HepG2 (cell line): ENCODE measurements around the gene GRID1. TPM values are rescaled to one million over a fixed set of nuclear protein-coding genes. Genes with fewer than 3 reads are reported as not detected.
"Not testable (repeated sequence)": the region's sequence is repeated elsewhere in the genome, so short reads cannot be mapped to it uniquely, and the experiment has no call there.

Experiments
- ATAC-seq: fragments of 200-7000 bp; cut with Tn5 transposase; 3 replicates; pipeline ENCODE4 v1.9.1; 2020; ENCODE audit warnings: mild to moderate bottlenecking, moderate library complexity
- BruUV-seq: library from RNA; stranded (reverse); fragments of 400-500 nt; replicated peaks from 2 replicates; lab custom pipeline; 2021; lab: Mats Ljungman, UMichigan
- CTCF ChIA-PET: fragments of 300-600 bp; formaldehyde crosslinking; extraction: SDS; loops from one replicate; lab custom pipeline; 2021; ENCODE audit warnings: low total read pairs, inconsistent platforms, low intra/inter-chr PET ratio; lab: Yijun Ruan, JAX
- POLR2A ChIA-PET: fragments of 350-600 bp; sonication (Branson Sonifier 250); formaldehyde crosslinking; loops from one replicate; lab custom pipeline; 2020; ENCODE audit warnings: antibody characterized with exemption, inconsistent platforms; lab: Yijun Ruan, JAX
- DNase-seq: peaks from one replicate; pipeline ENCODE4 v3.0.0-alpha.2; 2015; ENCODE audit warnings: low spot score
- FAIRE-seq: peaks from 3 replicates; lab custom pipeline; 2011; peaks lifted over from hg19 to GRCh38; lab: Jason Lieb, UNC
- H2AFZ ChIP-seq: one replicate; pipeline ENCODE4 v1.6.1; 2011; ENCODE audit warnings: low read length, inconsistent platforms
- H3K27ac ChIP-seq: fragments of 300-600 bp; 3 replicates; pipeline ENCODE4 v1.8.0; 2011; ENCODE audit warnings: mixed run types, mild to moderate bottlenecking, mixed read lengths, low read length, inconsistent platforms; ENCODE audit not compliant: insufficient read depth; ENCODE audit errors: extremely low read length
- H3K27me3 ChIP-seq, 2 experiments: fragments of 200-600 bp in 1 of 2; 2 replicates in 1 of 2; 3 replicates in 1 of 2; pipeline versions ENCODE4 v1.6.0 to v1.8.0; 2011; ENCODE audit warnings: low read length in 2 of 2, mild to moderate bottlenecking in 2 of 2, moderate library complexity in 2 of 2, inconsistent platforms in 1 of 2; ENCODE audit not compliant: insufficient read depth in 2 of 2, control insufficient read depth in 1 of 2
- H3K36me3 ChIP-seq, 2 experiments: fragments of 200-600 bp in 1 of 2; replicated peaks in 1 of 2; 2 replicates in 1 of 2; 3 replicates in 1 of 2; pipeline versions ENCODE4 v1.5.1 to v1.8.0; 2011; ENCODE audit warnings: low read length in 2 of 2, inconsistent platforms in 1 of 2; ENCODE audit not compliant: insufficient read depth in 2 of 2, control insufficient read depth in 1 of 2
- H3K4me1 ChIP-seq: 2 replicates; pipeline ENCODE4 v1.5.1; 2012; ENCODE audit warnings: low read length, inconsistent platforms; ENCODE audit not compliant: insufficient read depth
- H3K4me2 ChIP-seq: 2 replicates; pipeline ENCODE4 v1.6.0; 2011; ENCODE audit warnings: low read depth, low read length, inconsistent platforms
- H3K4me3 ChIP-seq, 3 experiments: fragments of 200-600 bp in 1 of 3; sonication (generic), shearing (Covaris generic) in 1 of 3; replicated peaks in 1 of 3; 2 replicates each; pipeline ENCODE4 v1.5.1; 2011 to 2016; ENCODE audit warnings: low read length in 3 of 3, inconsistent platforms in 2 of 3, low read depth in 2 of 3, mild to moderate bottlenecking in 2 of 3, control low read depth in 1 of 3, mixed read lengths in 1 of 3; ENCODE audit not compliant: insufficient read depth in 1 of 3
- H3K79me2 ChIP-seq: one replicate; pipeline ENCODE4 v1.6.1; 2011; ENCODE audit warnings: low read length, inconsistent platforms; ENCODE audit not compliant: insufficient read depth
- H3K9ac ChIP-seq: 2 replicates; pipeline ENCODE4 v1.6.0; 2011; ENCODE audit warnings: mild to moderate bottlenecking, low read depth, low read length, inconsistent platforms; ENCODE audit not compliant: insufficient read depth
- H3K9me3 ChIP-seq: 2 replicates; pipeline ENCODE4 v1.5.1; 2012; ENCODE audit warnings: mild to moderate bottlenecking, low read length
- H4K20me1 ChIP-seq: 2 replicates; pipeline ENCODE4 v1.6.0; 2011; ENCODE audit warnings: inconsistent platforms, mild to moderate bottlenecking, low read length, moderate library complexity; ENCODE audit not compliant: insufficient read depth
- ATF7-NPFF ChIP-seq: sonication (generic); formaldehyde crosslinking; IDR thresholded peaks from 2 replicates; pipeline ENCODE4 v1.8.1; 2023; ENCODE audit warnings: mild to moderate bottlenecking, low read depth, missing genetic modification reagents, moderate library complexity
- GPBP1L1 ChIP-seq: sonication (generic); formaldehyde crosslinking; IDR thresholded peaks from 2 replicates; pipeline ENCODE4 v1.5.0; 2020; ENCODE audit warnings: mild to moderate bottlenecking, missing genetic modification reagents
- ZNF335 ChIP-seq: sonication (generic); formaldehyde crosslinking; IDR thresholded peaks from 2 replicates; pipeline ENCODE4 v1.4.0; 2020; ENCODE audit warnings: missing genetic modification reagents
- whole genome bisulfite sequencing: methylation state at CpG from one replicate; pipeline ENCODE4 v1.1.6; 2017; ENCODE audit warnings: low lambda C conversion rate; 5-methylcytosine and 5-hydroxymethylcytosine counted together
- in situ Hi-C: cut with HindIII; loops from 2 replicates; pipeline ENCODE4 v1.10.0; 2017; ENCODE audit warnings: low pct_unique_long_range_greater_than_20kb; ENCODE audit not compliant: extremely low pct_ligation_motif_present
- intact Hi-C: fragments of 100-400 bp; cut with micrococcal nuclease; formaldehyde crosslinking; loops from one replicate; pipeline ENCODE4 v1.10.0; 2022; ENCODE audit not compliant: unreplicated experiment
- polyA plus RNA-seq, 8 experiments: library from polyadenylated mRNA; depleted of rRNA in 3 of 8; stranded (reverse) in 7 of 8; unstranded in 1 of 8; fragments of >200 nt; fragmentation: Illumina TruSeq in 4 of 8; extraction: Trizol in 4 of 8; gene quantifications; 2 replicates each; pipeline versions ENCODE4 v1.2.1 to v1.2.3, GENCODE V29; 2011 to 2016; ENCODE audit warnings: low read depth in 4 of 8, missing spikeins in 1 of 8, mixed read lengths in 1 of 8; ENCODE audit not compliant: insufficient read depth in 1 of 8
- total RNA-seq, 5 experiments: library from RNA; depleted of rRNA; stranded (reverse); fragments of >200 nt; fragmentation: Illumina TruSeq; extraction: Trizol; gene quantifications; 2 replicates each; pipeline ENCODE4 v1.2.3, GENCODE V29; 2016; ENCODE audit warnings: low read depth in 1 of 5

The GRID1 gene
- total and polyA plus RNA-seq, 2 of the 13 experiments (the other 11 are each of a cell fraction or from before 2014, with no cell fraction given) = 0.05 TPM; not detected in 1

GRCh38 chr10:86033581-86033980, 333.0 kb downstream of the GRID1 start:
- BruUV-seq = no TSS peak
- FAIRE-seq (no peak), DNase-seq (no peak), ATAC-seq (no peak)
- no peak overlapping the region for H3K4me2 ChIP-seq
- no peaks in the 10 kb centered on the region for H3K79me2 ChIP-seq
- H3K27me3 ChIP-seq = no peaks in the 10 kb centered on the region
- no peak overlapping the region for H3K9ac ChIP-seq
- in situ Hi-C loops = no loop called here
- TF ChIP-seq ATF7-NPFF (CRISPR knock-in tag) (no peak), ZNF335 (CRISPR knock-in tag) (no peak), GPBP1L1 (CRISPR knock-in tag) (no peak)
- no peaks in the 10 kb centered on the region for H3K36me3 ChIP-seq
- no peak overlapping the region for H3K27ac ChIP-seq
- WGBS = 40% methylated on average over 1 of the region's 1 CpG
- no peak overlapping the region for H2AFZ ChIP-seq
- peaks cover 22% of the 10 kb centered on the region for H3K9me3 ChIP-seq
- no peak overlapping the region for H3K4me3 ChIP-seq
- CTCF ChIA-PET = no interaction called here
- intact Hi-C loops = no loop called here
- H4K20me1 ChIP-seq = no peaks in the 10 kb centered on the region
- POLR2A ChIA-PET = no interaction called here
- H3K4me1 ChIP-seq = no peaks in the 10 kb centered on the region

GRCh38 chr10:86032087-86032486, 334.5 kb downstream of the GRID1 start:
- H3K36me3 ChIP-seq, CTCF ChIA-PET, H3K9ac ChIP-seq, H3K79me2 ChIP-seq, in situ Hi-C loops, ATAC-seq, DNase-seq, H3K4me2 ChIP-seq, H3K27me3 ChIP-seq, intact Hi-C loops, POLR2A ChIA-PET, H2AFZ ChIP-seq, H3K4me3 ChIP-seq, H3K27ac ChIP-seq, H3K4me1 ChIP-seq, H4K20me1 ChIP-seq, FAIRE-seq, BruUV-seq: not testable (repeated sequence)
- 18% methylated on average over 8 of the region's 8 CpGs for WGBS
- H3K9me3 ChIP-seq = peaks cover 22% of the 10 kb centered on the region
